Fibroblast of lung (primary cell): ENCODE measurements around the gene SRC.

Source experiments
- CTCF ChIP-seq, 2 donors: IDR thresholded peaks in 1 of 2; conservative IDR thresholded peaks in 1 of 2; 1 replicate in 1 of 2; 2 replicates in 1 of 2; pipeline ENCODE4 v1.5.1; 2011 to 2012; ENCODE audit warnings: low read length in 2 of 2, control low read depth in 1 of 2, inconsistent platforms in 1 of 2, low read depth in 1 of 2, mild to moderate bottlenecking in 1 of 2
- EZH2 ChIP-seq: IDR thresholded peaks from 2 replicates; pipeline ENCODE4 v1.5.1; 2012; ENCODE audit warnings: low read length, control low read depth, mild to moderate bottlenecking; ENCODE audit errors: missing control alignments

GRCh38 chr20:37451616-37452015, 105.7 kb downstream of the SRC start:
- TF ChIP-seq CTCF (conservative IDR thresholded peaks at IDR 0.05 in 1 of 2, IDR thresholded peaks at IDR 0.05 in 1 of 2; ENCODE audit: low read depth in 1 of 2, low read length in 2 of 2), result no peak
- no peak for TF ChIP-seq EZH2
